Gastroesophageal sphincter (tissue), 4 donors: Measurements from ENCODE around the gene DIO3. TPM values are rescaled to one million over a fixed set of nuclear protein-coding genes. Genes with fewer than 3 reads are reported as not detected.

Experiments used
- ATAC-seq: fragments of 150-250 bp; one replicate; pipeline ENCODE4 v1.9.1; 2016; ENCODE audit warnings: mild to moderate bottlenecking, moderate library complexity
- H3K27ac ChIP-seq, 4 donors: fragments of 200-600 bp; sonication (generic) in 3 of 4; 1 replicate in 3 of 4; 2 replicates in 1 of 4; pipeline ENCODE4 v1.5.1; 2016 to 2019
- H3K27me3 ChIP-seq: fragments of 200-600 bp; sonication (generic); one replicate; pipeline ENCODE4 v1.5.1; 2019
- H3K36me3 ChIP-seq, 2 donors: fragments of 200-600 bp; sonication (generic); one replicate each; pipeline ENCODE4 v1.5.1; 2019; ENCODE audit warnings: control low read depth in 1 of 2
- H3K4me1 ChIP-seq, 3 donors: fragments of 200-600 bp; sonication (generic); 1 replicate in 2 of 3; 2 replicates in 1 of 3; pipeline ENCODE4 v1.5.1; 2016 to 2019; ENCODE audit warnings: control low read depth in 2 of 3
- H3K4me3 ChIP-seq, 2 donors: fragments of 200-600 bp; sonication (generic); one replicate each; pipeline ENCODE4 v1.5.1; 2019; ENCODE audit warnings: mild to moderate bottlenecking in 1 of 2, moderate library complexity in 1 of 2
- H3K9me3 ChIP-seq, 3 donors: fragments of 200-600 bp; sonication (generic); one replicate each; pipeline ENCODE4 v1.5.1; 2017 to 2019; ENCODE audit warnings: control low read depth in 2 of 3
- CTCF ChIP-seq, 4 experiments: fragments of 200-600 bp in 2 of 4; fragments of 450-650 bp in 2 of 4; sonication (generic) in 1 of 4; IDR thresholded peaks; one replicate each; pipeline ENCODE4 v1.5.1; 2017 to 2019; ENCODE audit warnings: antibody characterized with exemption in 4 of 4, mild to moderate bottlenecking in 2 of 4, moderate library complexity in 2 of 4
- EP300 ChIP-seq: sonication (generic); formaldehyde crosslinking; IDR thresholded peaks from one replicate; pipeline ENCODE4 v1.6.1; 2017; ENCODE audit warnings: antibody characterized with exemption, mild to moderate bottlenecking
- POLR2A ChIP-seq, 2 donors: fragments of 450-650 bp; IDR thresholded peaks; one replicate each; pipeline ENCODE4 v1.6.1; 2017; ENCODE audit warnings: antibody characterized with exemption in 2 of 2, mild to moderate bottlenecking in 2 of 2, moderate library complexity in 1 of 2
- POLR2AphosphoS5 ChIP-seq: sonication (generic); formaldehyde crosslinking; IDR thresholded peaks from one replicate; pipeline ENCODE4 v1.6.1; 2017; ENCODE audit warnings: antibody characterized with exemption
- WGBS, 2 donors: methylation state at CpG; one replicate each; pipeline ENCODE4 v1.1.5; 2018; ENCODE audit warnings: low coverage in 1 of 2; 5-methylcytosine and 5-hydroxymethylcytosine counted together
- total RNA-seq, 4 donors: library from RNA; depleted of rRNA; stranded (reverse); fragments of >200 nt; gene quantifications; one replicate each; pipeline ENCODE4 v1.1.0, GENCODE V29; 2016

Gene DIO3
- total RNA-seq, 4 donors from 2014 or later: 0.52 to 2.6 (median 1.2) TPM

- peak; percentile 74 for ATAC-seq
- Histone ChIP-seq H3K27ac (peak overlapping the region in 1 of 4 donors; percentile 10), H3K9me3 (peaks cover 0 to 15% (median 0%) of the 10 kb centered on the region in 3 donors), H3K4me1 (peaks cover 0 to 34% (median 0%) of the 10 kb centered on the region in 3 donors), H3K4me3 (no peak overlapping the region), H3K36me3 (no peaks in the 10 kb centered on the region), H3K27me3 (peaks cover 4% of the 10 kb centered on the region)
- WGBS, 2 donors: 61 to 90% methylated on average over 3 of the region's 28 CpGs
- TF ChIP-seq POLR2A (IDR thresholded peaks at IDR 0.05) (no peak), EP300 (no peak), POLR2AphosphoS5 (no peak), CTCF (IDR thresholded peaks at IDR 0.05) (no peak)
Measured at GRCh38 chr14:101518611-101519473, 42.5 kb upstream of the DIO3 start.

DNA sequence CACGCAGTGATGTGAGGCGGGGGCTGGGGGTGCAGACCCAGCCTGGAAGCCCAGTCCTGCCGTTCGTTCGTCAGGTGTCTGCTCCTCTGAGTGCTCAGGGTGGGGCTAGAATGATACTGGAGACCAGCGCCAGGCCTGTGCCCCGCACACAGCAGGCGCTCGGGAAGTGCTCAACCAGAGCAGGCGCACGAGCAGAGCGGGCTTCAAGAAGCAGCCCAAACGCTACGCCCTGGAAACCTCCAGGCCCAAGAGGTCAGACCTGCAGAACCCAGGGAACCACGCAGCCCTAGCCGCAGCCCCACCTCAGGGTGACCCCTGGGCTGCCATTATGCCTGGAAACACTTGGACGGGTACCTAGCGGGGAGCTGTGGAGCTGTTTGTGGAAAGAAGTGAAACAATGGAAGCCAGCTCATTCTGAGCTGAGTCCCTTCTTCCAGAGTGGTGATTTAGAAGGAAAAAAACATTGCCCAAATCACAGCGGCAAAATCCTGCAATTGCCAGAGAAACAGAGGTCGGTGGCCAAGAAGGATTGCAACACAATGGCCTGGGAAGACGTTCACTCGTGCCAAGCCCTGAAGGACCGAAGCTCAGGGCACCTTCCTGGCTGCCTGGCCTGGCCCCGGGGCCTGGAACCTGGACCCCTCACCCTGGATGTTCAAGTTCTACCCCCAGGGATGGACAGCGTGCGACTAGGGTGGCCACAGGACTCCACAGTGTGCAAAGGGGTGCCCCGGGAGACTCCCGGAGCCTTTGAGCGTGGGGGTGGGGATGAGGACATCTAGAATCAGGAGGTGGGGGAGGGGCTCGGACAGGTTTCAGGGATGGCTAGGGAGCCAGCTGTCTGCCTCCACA lies 40.4 kb upstream of the DIO3 start:
- H3K4me1 ChIP-seq: peaks cover 0 to 34% (median 0%) of the 10 kb centered on the region in 3 donors
- H3K27me3 ChIP-seq: peaks cover 5% of the 10 kb centered on the region
- no peaks in the 10 kb centered on the region for H3K36me3 ChIP-seq
- no peak for TF ChIP-seq EP300
- no peak for TF ChIP-seq POLR2AphosphoS5
- no peak for TF ChIP-seq CTCF (IDR thresholded peaks at IDR 0.05)
- no peak for TF ChIP-seq POLR2A (IDR thresholded peaks at IDR 0.05)
- H3K9me3 ChIP-seq: peaks cover 0 to 7% (median 0%) of the 10 kb centered on the region in 3 donors
- no peak overlapping the region for H3K4me3 ChIP-seq
- ATAC-seq: peak; percentile 26
- WGBS, 2 donors: 60 to 82% methylated on average over 2 to 4 of the region's 30 CpGs
- H3K27ac ChIP-seq: no peak overlapping the region

- Histone ChIP-seq H3K9me3 (peaks cover 0 to under 1% (median 0%) of the 10 kb centered on the region in 3 donors), H3K36me3 (no peaks in the 10 kb centered on the region), H3K4me3 (no peak overlapping the region), H3K4me1 (peaks cover 0 to 34% (median 0%) of the 10 kb centered on the region in 3 donors), H3K27me3 (peaks cover 10% of the 10 kb centered on the region), H3K27ac (no peak overlapping the region)
- TF ChIP-seq POLR2A (IDR thresholded peaks at IDR 0.05) (no peak), CTCF (IDR thresholded peaks at IDR 0.05) (no peak), EP300 (no peak)
- no CpG with 5 or more reads among the region's 17 CpGs for WGBS, 2 donors
- ATAC-seq: no peak
Measured at GRCh38 chr14:101521473-101521915, 39.8 kb upstream of the DIO3 start.

DNA sequence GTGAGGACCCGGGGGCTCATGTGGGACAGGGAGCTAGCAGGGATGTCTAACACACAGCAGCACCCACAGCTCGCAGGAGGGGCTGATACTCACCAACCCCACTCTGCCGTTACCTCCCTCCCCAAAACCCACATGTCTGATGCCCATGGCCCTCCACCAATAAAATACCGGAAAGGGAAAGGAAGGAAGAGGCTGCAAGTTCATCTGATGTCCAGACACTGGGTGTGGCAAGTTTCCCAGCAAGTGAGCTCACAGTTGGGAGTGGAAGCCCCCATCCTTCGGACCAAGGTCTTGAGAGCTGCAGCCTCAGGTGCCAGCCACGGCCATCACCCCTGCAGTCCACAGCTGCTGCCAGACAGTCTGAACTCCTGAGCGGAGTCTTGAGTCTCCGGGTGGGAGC lies 39.3 kb upstream of the DIO3 start:
- H3K36me3 ChIP-seq: no peaks in the 10 kb centered on the region
- 80 to 82% methylated on average over 2 of the region's 8 CpGs for WGBS, 2 donors
- no peak overlapping the region for H3K27ac ChIP-seq
- ATAC-seq: no peak
- H3K27me3 ChIP-seq: peaks cover 10% of the 10 kb centered on the region
- TF ChIP-seq POLR2AphosphoS5: no peak
- peaks cover 0 to 34% (median 0%) of the 10 kb centered on the region in 3 donors for H3K4me1 ChIP-seq
- no peaks in the 10 kb centered on the region for H3K9me3 ChIP-seq
- no peak overlapping the region for H3K4me3 ChIP-seq
